Suprapubic skin (tissue), 3 donors: ENCODE results near the gene OR52I2.

Experiments used
- CTCF ChIP-seq, 2 donors: fragments of 200-600 bp in 1 of 2; fragments of 450-650 bp in 1 of 2; sonication (generic) in 1 of 2; IDR thresholded peaks; one replicate each; pipeline ENCODE4 v1.5.1; 2016 to 2019; ENCODE audit warnings: antibody characterized with exemption in 2 of 2, mild to moderate bottlenecking in 1 of 2, moderate library complexity in 1 of 2
- EP300 ChIP-seq: sonication (generic); formaldehyde crosslinking; IDR thresholded peaks from one replicate; pipeline ENCODE4 v1.6.1; 2017; ENCODE audit warnings: antibody characterized with exemption

- TF ChIP-seq CTCF (IDR thresholded peaks at IDR 0.05) (no peak), EP300 (no peak)
These were observed 30.4 kb downstream of the OR52I2 start for GRCh38 chr11:4611986-4612385.
